ENCODE measurements around the gene CEP57L1.
A peak's percentile ranks its signal among the peaks of the same experiment; 100 is the strongest.
"Not testable (repeated sequence)": the region's sequence is repeated elsewhere in the genome, so short reads cannot be mapped to it uniquely, and the experiment has no call there.

The CEP57L1 gene

GRCh38 chr6:109182578-109182977 is 87.3 kb downstream of the CEP57L1 start:
- DNase-seq: no peak

GRCh38 chr6:109183109-109183650 is 87.9 kb downstream of the CEP57L1 start:
- no peak for DNase-seq

GRCh38 chr6:109184638-109185037 is 89.3 kb downstream of the CEP57L1 start:
- DNase-seq: no peak

GRCh38 chr6:109186012-109186411 is 90.7 kb downstream of the CEP57L1 start:
- no peak for DNase-seq

- DNase-seq: peak; percentile 37
Measured at GRCh38 chr6:109187399-109188114, 92.2 kb downstream of the CEP57L1 start.

- DNase-seq: no peak
Measured at GRCh38 chr6:109188115-109188411, 92.8 kb downstream of the CEP57L1 start.

- DNase-seq: not testable (repeated sequence)
Measured at GRCh38 chr6:109191368-109191767, 96.1 kb downstream of the CEP57L1 start.

- DNase-seq: no peak
Measured at GRCh38 chr6:109192865-109193264, 97.6 kb downstream of the CEP57L1 start.

- DNase-seq: no peak
Measured at GRCh38 chr6:109194880-109195279, 99.6 kb downstream of the CEP57L1 start.

GRCh38 chr6:109197061-109197460 is 101.8 kb downstream of the CEP57L1 start:
- DNase-seq: no peak

- no peak for DNase-seq
Measured at GRCh38 chr6:109202409-109203264, 107.3 kb downstream of the CEP57L1 start.

GRCh38 chr6:109204511-109204910 is 109.2 kb downstream of the CEP57L1 start:
- no peak for DNase-seq

- DNase-seq: no peak
Measured at GRCh38 chr6:109212683-109213082, 117.4 kb downstream of the CEP57L1 start.
